HEK293 (cell line): ENCODE results near the gene DLX2.
"Not testable (repeated sequence)": the region's sequence is repeated elsewhere in the genome, so short reads cannot be mapped to it uniquely, and the experiment has no call there.

Source experiments
- CTCF ChIA-PET: fragments of 350-600 bp; formaldehyde crosslinking; extraction: SDS; loops from one replicate; lab custom pipeline; 2021; ENCODE audit warnings: antibody characterized with exemption; lab: Yijun Ruan, JAX
- POLR2A ChIA-PET: fragments of 300-600 bp; formaldehyde crosslinking; extraction: SDS; loops from one replicate; lab custom pipeline; 2020; ENCODE audit warnings: antibody characterized with exemption, inconsistent platforms; lab: Yijun Ruan, JAX
- H3K27ac ChIP-seq: fragments of 200-500 bp; sonication (Bioruptor generic); 2 replicates; pipeline ENCODE4 v1.5.1; 2014; ENCODE audit warnings: low read depth, low read length, control low read depth, inconsistent platforms; ENCODE audit errors: extremely low read depth
- H3K36me3 ChIP-seq, 2 experiments: fragments of 200-500 bp in 1 of 2; sonication (Bioruptor generic) in 1 of 2; 1 replicate in 1 of 2; 2 replicates in 1 of 2; pipeline ENCODE4 v1.5.1; 2014 to 2017; ENCODE audit warnings: inconsistent platforms in 2 of 2, low read length in 2 of 2; ENCODE audit not compliant: control insufficient read depth in 2 of 2, insufficient read depth in 1 of 2
- H3K4me1 ChIP-seq: fragments of 200-500 bp; sonication (Bioruptor generic); 2 replicates; pipeline ENCODE4 v1.5.1; 2014; ENCODE audit warnings: mild to moderate bottlenecking, low read length, inconsistent platforms; ENCODE audit not compliant: control insufficient read depth, insufficient read depth
- H3K4me3 ChIP-seq: 2 replicates; pipeline ENCODE4 v1.5.1; 2011; ENCODE audit warnings: low read depth, mild to moderate bottlenecking, control low read depth, low read length, moderate library complexity
- H3K9me3 ChIP-seq: fragments of 200-500 bp; sonication (Bioruptor generic); 2 replicates; pipeline ENCODE4 v1.5.1; 2014; ENCODE audit warnings: low read depth, low read length, inconsistent platforms; ENCODE audit not compliant: control insufficient read depth, insufficient read depth
- ELK4 ChIP-seq: IDR thresholded peaks from 2 replicates; pipeline ENCODE4 v1.6.1; 2011; ENCODE audit warnings: mild to moderate bottlenecking, low read depth, low read length, borderline replicate concordance
- GFI1B ChIP-seq: fragments of 450-650 bp; formaldehyde crosslinking; IDR thresholded peaks from 2 replicates; pipeline ENCODE4 v1.5.1; 2016; ENCODE audit warnings: missing biosample characterization, missing genetic modification characterization
- HOXA7 ChIP-seq: sonication (generic); formaldehyde crosslinking; IDR thresholded peaks from 2 replicates; pipeline ENCODE4 v1.8.1; 2022; ENCODE audit warnings: missing genetic modification reagents, borderline replicate concordance
- KLF1 ChIP-seq: fragments of 450-650 bp; formaldehyde crosslinking; IDR thresholded peaks from 2 replicates; pipeline ENCODE4 v1.5.1; 2016; ENCODE audit warnings: missing biosample characterization, missing genetic modification characterization
- KLF10 ChIP-seq: fragments of 450-650 bp; IDR thresholded peaks from 2 replicates; pipeline ENCODE4 v1.5.1; 2018; ENCODE audit warnings: missing biosample characterization, mild to moderate bottlenecking, missing genetic modification characterization
- MYNN ChIP-seq: fragments of 450-650 bp; formaldehyde crosslinking; IDR thresholded peaks from 2 replicates; pipeline ENCODE4 v1.5.1; 2016; ENCODE audit warnings: missing biosample characterization, missing genetic modification characterization, borderline replicate concordance
- SALL2 ChIP-seq: fragments of 450-650 bp; formaldehyde crosslinking; IDR thresholded peaks from 2 replicates; pipeline ENCODE4 v1.5.0; 2017; ENCODE audit warnings: missing biosample characterization, mild to moderate bottlenecking, missing genetic modification characterization, borderline replicate concordance
- SCRT1 ChIP-seq: fragments of 450-650 bp; formaldehyde crosslinking; IDR thresholded peaks from 2 replicates; pipeline ENCODE4 v1.5.1; 2016; ENCODE audit warnings: missing biosample characterization, missing genetic modification characterization, borderline replicate concordance
- SP2 ChIP-seq: fragments of 450-650 bp; formaldehyde crosslinking; IDR thresholded peaks from 2 replicates; pipeline ENCODE4 v1.5.1; 2016; ENCODE audit warnings: missing biosample characterization, missing genetic modification characterization
- WT1 ChIP-seq: fragments of 450-650 bp; formaldehyde crosslinking; IDR thresholded peaks from 2 replicates; pipeline ENCODE4 v1.5.1; 2016; ENCODE audit warnings: missing biosample characterization, missing genetic modification characterization
- ZBTB8A ChIP-seq: fragments of 450-650 bp; formaldehyde crosslinking; IDR thresholded peaks from 2 replicates; pipeline ENCODE4 v1.5.1; 2016; ENCODE audit warnings: missing biosample characterization, missing genetic modification characterization
- ZFP37 ChIP-seq: fragments of 450-650 bp; formaldehyde crosslinking; IDR thresholded peaks from 2 replicates; pipeline ENCODE4 v1.5.1; 2016; ENCODE audit warnings: missing biosample characterization, missing genetic modification characterization
- ZNF146 ChIP-seq: fragments of 450-650 bp; formaldehyde crosslinking; IDR thresholded peaks from 2 replicates; pipeline ENCODE4 v1.5.1; 2016; ENCODE audit warnings: missing biosample characterization, missing genetic modification characterization
- ZNF19 ChIP-seq: fragments of 450-650 bp; formaldehyde crosslinking; IDR thresholded peaks from 2 replicates; pipeline ENCODE4; 2016; ENCODE audit warnings: missing biosample characterization, missing genetic modification characterization, low read depth
- ZNF223 ChIP-seq: fragments of 450-650 bp; formaldehyde crosslinking; IDR thresholded peaks from 2 replicates; pipeline ENCODE4 v1.5.1; 2016; ENCODE audit warnings: missing biosample characterization, missing genetic modification characterization
- ZNF366 ChIP-seq: fragments of 450-650 bp; formaldehyde crosslinking; conservative IDR thresholded peaks from 2 replicates; pipeline ENCODE4 v1.5.1; 2016; ENCODE audit warnings: missing biosample characterization, missing genetic modification characterization
- ZNF37A ChIP-seq: fragments of 450-650 bp; IDR thresholded peaks from 2 replicates; pipeline ENCODE4 v1.5.1; 2018; ENCODE audit warnings: missing biosample characterization, missing genetic modification characterization
- ZNF416 ChIP-seq: fragments of 450-650 bp; formaldehyde crosslinking; IDR thresholded peaks from 2 replicates; pipeline ENCODE4 v1.5.1; 2016; ENCODE audit warnings: missing biosample characterization, missing genetic modification characterization
- ZNF433 ChIP-seq: fragments of 450-650 bp; formaldehyde crosslinking; IDR thresholded peaks from 2 replicates; pipeline ENCODE4 v1.5.1; 2016; ENCODE audit warnings: missing biosample characterization, missing genetic modification characterization, low read depth
- ZNF549 ChIP-seq: fragments of 450-650 bp; IDR thresholded peaks from 2 replicates; pipeline ENCODE4 v1.5.1; 2018; ENCODE audit warnings: missing biosample characterization, missing genetic modification characterization, mild to moderate bottlenecking, inconsistent platforms, moderate library complexity
- ZNF571 ChIP-seq: fragments of 450-650 bp; formaldehyde crosslinking; IDR thresholded peaks from 2 replicates; pipeline ENCODE4 v1.5.0; 2017; ENCODE audit warnings: missing biosample characterization, missing genetic modification characterization
- ZNF596 ChIP-seq: fragments of 450-650 bp; IDR thresholded peaks from 2 replicates; pipeline ENCODE4 v1.5.0; 2018; ENCODE audit warnings: missing biosample characterization, mild to moderate bottlenecking, missing genetic modification characterization, moderate library complexity
- ZNF701 ChIP-seq: fragments of 450-650 bp; formaldehyde crosslinking; IDR thresholded peaks from 2 replicates; pipeline ENCODE4 v1.5.1; 2016; ENCODE audit warnings: missing biosample characterization, missing genetic modification characterization
- ZNF785 ChIP-seq: fragments of 450-650 bp; formaldehyde crosslinking; IDR thresholded peaks from 2 replicates; pipeline ENCODE4 v1.5.1; 2016; ENCODE audit warnings: missing biosample characterization, missing genetic modification characterization
- TF ChIP-seq, protein P1 (sequence below): fragments of 450-650 bp; formaldehyde crosslinking; IDR thresholded peaks from 2 replicates; pipeline ENCODE4 v1.5.1; 2016; ENCODE audit warnings: missing biosample characterization, missing genetic modification characterization, borderline replicate concordance
- TF ChIP-seq, protein P2 (sequence below): fragments of 450-650 bp; formaldehyde crosslinking; IDR thresholded peaks from 2 replicates; pipeline ENCODE4 v1.5.1; 2017; ENCODE audit warnings: missing biosample characterization, missing genetic modification characterization

DLX2 gene

GRCh38 chr2:172143817-172144216 is 41.1 kb upstream of the DLX2 start (continued):
- TF ChIP-seq, protein P1, sequence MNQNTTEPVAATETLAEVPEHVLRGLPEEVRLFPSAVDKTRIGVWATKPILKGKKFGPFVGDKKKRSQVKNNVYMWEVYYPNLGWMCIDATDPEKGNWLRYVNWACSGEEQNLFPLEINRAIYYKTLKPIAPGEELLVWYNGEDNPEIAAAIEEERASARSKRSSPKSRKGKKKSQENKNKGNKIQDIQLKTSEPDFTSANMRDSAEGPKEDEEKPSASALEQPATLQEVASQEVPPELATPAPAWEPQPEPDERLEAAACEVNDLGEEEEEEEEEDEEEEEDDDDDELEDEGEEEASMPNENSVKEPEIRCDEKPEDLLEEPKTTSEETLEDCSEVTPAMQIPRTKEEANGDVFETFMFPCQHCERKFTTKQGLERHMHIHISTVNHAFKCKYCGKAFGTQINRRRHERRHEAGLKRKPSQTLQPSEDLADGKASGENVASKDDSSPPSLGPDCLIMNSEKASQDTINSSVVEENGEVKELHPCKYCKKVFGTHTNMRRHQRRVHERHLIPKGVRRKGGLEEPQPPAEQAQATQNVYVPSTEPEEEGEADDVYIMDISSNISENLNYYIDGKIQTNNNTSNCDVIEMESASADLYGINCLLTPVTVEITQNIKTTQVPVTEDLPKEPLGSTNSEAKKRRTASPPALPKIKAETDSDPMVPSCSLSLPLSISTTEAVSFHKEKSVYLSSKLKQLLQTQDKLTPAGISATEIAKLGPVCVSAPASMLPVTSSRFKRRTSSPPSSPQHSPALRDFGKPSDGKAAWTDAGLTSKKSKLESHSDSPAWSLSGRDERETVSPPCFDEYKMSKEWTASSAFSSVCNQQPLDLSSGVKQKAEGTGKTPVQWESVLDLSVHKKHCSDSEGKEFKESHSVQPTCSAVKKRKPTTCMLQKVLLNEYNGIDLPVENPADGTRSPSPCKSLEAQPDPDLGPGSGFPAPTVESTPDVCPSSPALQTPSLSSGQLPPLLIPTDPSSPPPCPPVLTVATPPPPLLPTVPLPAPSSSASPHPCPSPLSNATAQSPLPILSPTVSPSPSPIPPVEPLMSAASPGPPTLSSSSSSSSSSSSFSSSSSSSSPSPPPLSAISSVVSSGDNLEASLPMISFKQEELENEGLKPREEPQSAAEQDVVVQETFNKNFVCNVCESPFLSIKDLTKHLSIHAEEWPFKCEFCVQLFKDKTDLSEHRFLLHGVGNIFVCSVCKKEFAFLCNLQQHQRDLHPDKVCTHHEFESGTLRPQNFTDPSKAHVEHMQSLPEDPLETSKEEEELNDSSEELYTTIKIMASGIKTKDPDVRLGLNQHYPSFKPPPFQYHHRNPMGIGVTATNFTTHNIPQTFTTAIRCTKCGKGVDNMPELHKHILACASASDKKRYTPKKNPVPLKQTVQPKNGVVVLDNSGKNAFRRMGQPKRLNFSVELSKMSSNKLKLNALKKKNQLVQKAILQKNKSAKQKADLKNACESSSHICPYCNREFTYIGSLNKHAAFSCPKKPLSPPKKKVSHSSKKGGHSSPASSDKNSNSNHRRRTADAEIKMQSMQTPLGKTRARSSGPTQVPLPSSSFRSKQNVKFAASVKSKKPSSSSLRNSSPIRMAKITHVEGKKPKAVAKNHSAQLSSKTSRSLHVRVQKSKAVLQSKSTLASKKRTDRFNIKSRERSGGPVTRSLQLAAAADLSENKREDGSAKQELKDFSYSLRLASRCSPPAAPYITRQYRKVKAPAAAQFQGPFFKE (tag by site-specific recombination): no peak
- TF ChIP-seq KLF10 (tag by site-specific recombination) (no peak), GFI1B (tag by site-specific recombination) (no peak), SP2 (tag by site-specific recombination) (no peak), ZFP37 (tag by site-specific recombination) (no peak), ZNF785 (tag by site-specific recombination) (no peak), MYNN (tag by site-specific recombination) (no peak), ZNF19 (tag by site-specific recombination) (no peak), ZNF549 (tag by site-specific recombination) (no peak), ELK4 (no peak), ZNF416 (tag by site-specific recombination) (no peak)
- TF ChIP-seq, protein P2, sequence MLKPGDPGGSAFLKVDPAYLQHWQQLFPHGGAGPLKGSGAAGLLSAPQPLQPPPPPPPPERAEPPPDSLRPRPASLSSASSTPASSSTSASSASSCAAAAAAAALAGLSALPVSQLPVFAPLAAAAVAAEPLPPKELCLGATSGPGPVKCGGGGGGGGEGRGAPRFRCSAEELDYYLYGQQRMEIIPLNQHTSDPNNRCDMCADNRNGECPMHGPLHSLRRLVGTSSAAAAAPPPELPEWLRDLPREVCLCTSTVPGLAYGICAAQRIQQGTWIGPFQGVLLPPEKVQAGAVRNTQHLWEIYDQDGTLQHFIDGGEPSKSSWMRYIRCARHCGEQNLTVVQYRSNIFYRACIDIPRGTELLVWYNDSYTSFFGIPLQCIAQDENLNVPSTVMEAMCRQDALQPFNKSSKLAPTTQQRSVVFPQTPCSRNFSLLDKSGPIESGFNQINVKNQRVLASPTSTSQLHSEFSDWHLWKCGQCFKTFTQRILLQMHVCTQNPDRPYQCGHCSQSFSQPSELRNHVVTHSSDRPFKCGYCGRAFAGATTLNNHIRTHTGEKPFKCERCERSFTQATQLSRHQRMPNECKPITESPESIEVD (tag by site-specific recombination): no peak

GRCh38 chr2:172138727-172139126 is 36.0 kb upstream of the DLX2 start:
- POLR2A ChIA-PET, H3K4me1 ChIP-seq, H3K36me3 ChIP-seq, H3K9me3 ChIP-seq, H3K4me3 ChIP-seq, H3K27ac ChIP-seq: not testable (repeated sequence)
- peak; percentile 56 for TF ChIP-seq ZNF146 (tag by site-specific recombination)
- CTCF ChIA-PET: interaction anchor here (0.6 to 3.4 kb wide), 2 partner anchors 12 to 209 kb away, joined by 3 to 16 read pairs; no protein-coding TSS in a partner anchor

- H3K27ac ChIP-seq: no peak overlapping the region
- H3K36me3 ChIP-seq: no peaks in the 10 kb centered on the region
- CTCF ChIA-PET: interaction anchor here (0.7 to 3.4 kb wide), 2 partner anchors 8 to 11 kb away, joined by 4 to 16 read pairs; no protein-coding TSS in a partner anchor
- H3K4me1 ChIP-seq: no peaks in the 10 kb centered on the region
- H3K9me3 ChIP-seq: no peaks in the 10 kb centered on the region
- H3K4me3 ChIP-seq: no peak overlapping the region
- POLR2A ChIA-PET: no interaction called here
- TF ChIP-seq ZNF433 (no peak), ZNF596 (no peak), HOXA7 (no peak), ZBTB8A (tag by site-specific recombination) (no peak), SCRT1 (tag by site-specific recombination) (no peak), ZNF701 (tag by site-specific recombination) (no peak), ZNF223 (tag by site-specific recombination) (no peak), WT1 (tag by site-specific recombination) (no peak), SALL2 (tag by site-specific recombination) (no peak), ZNF366 (no peak), KLF1 (no peak), ZNF571 (tag by site-specific recombination) (no peak), ZNF37A (tag by site-specific recombination) (no peak)
These were observed 35.2 kb upstream of the DLX2 start for GRCh38 chr2:172137943-172138342.
